ENCODE data around the gene GSTK1.

- TF ChIP-seq POLR2A (IDR thresholded peaks at IDR 0.05), result no peak
- no peak for TF ChIP-seq CTCF (IDR thresholded peaks at IDR 0.05)
Measured at GRCh38 chr7:143247372-143247771, 15.9 kb upstream of the GSTK1 start.
